ENCODE data around the gene REG4. TPM values are rescaled to one million over a fixed set of nuclear protein-coding genes. Genes with fewer than 3 reads are reported as not detected.

Gene REG4
- total RNA-seq = not detected

DNA sequence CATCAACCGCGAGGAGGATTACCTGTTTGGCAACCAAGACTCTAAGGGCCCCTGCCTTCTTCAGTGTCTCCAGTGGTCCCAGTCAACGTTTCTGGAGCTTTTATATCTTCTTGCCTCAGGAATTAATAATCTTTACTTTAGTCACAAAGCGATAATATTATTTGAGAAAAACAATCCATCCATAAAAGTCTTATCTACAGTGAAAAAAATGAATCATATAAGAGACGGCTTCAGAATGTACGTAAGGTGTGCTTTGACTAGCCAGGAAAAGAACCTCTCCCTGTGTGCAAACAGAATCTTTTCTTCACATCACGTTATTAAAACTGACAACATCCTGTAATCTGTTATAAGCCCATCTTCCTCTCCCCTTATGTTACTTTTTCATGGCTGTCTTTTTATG, at the start of gene REG4:
Gene REG4 (minus strand): TSS at position 74 of the 400 bp plus-strand sequence. CDS start 2,691 bp downstream, outside the sequence.

DNA sequence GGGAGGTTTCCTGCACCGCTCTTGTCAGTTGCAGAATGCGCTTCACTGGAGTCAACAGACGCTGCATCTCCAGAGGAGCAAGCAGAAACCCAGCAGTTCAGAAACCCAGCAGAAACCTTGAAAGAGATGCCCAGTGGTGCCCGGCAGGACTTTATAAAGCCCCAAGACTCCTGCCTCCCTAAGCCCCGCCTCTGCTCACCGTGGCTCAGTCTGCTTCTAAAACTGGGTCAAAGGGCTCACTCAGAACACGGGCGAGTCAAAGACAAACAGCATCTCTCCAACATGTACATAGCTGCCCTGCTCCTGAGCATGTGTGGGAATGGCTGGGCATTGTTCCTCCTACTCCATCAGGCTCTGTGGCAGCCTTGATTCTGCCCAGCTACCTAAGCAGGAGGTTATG, 42.5 kb downstream of the REG4 start, which contains the start of gene HMGCS2:
Gene HMGCS2 (minus strand): TSS at position 128 of the 400 bp plus-strand sequence. CDS start 61 bp downstream, at position 67.

Other genes with a start within 250 kb of the REG4 start
- gene ZNF697, start 163.2 kb downstream of the REG4 start, total RNA-seq = 18.4 TPM
- gene PHGDH, start 99.5 kb downstream of the REG4 start, total RNA-seq = 81.1 TPM
- 0.44 TPM for gene HMGCS2, start 42.6 kb downstream of the REG4 start, total RNA-seq
- gene ADAM30, start 85.1 kb upstream of the REG4 start, total RNA-seq = not detected